GM19372 (cell line): ENCODE measurements around the gene KRTAP10-6.
"Not testable (repeated sequence)": the region's sequence is repeated elsewhere in the genome, so short reads cannot be mapped to it uniquely, and the experiment has no call there.

Experiments
- ATAC-seq: cut with Tn5 transposase; IDR thresholded peaks from one replicate; pipeline ENCODE4 v1.9.1; 2021; ENCODE audit warnings: mild to moderate bottlenecking, low read depth, moderate library complexity; ENCODE audit not compliant: unreplicated experiment

KRTAP10-6 gene

DNA sequence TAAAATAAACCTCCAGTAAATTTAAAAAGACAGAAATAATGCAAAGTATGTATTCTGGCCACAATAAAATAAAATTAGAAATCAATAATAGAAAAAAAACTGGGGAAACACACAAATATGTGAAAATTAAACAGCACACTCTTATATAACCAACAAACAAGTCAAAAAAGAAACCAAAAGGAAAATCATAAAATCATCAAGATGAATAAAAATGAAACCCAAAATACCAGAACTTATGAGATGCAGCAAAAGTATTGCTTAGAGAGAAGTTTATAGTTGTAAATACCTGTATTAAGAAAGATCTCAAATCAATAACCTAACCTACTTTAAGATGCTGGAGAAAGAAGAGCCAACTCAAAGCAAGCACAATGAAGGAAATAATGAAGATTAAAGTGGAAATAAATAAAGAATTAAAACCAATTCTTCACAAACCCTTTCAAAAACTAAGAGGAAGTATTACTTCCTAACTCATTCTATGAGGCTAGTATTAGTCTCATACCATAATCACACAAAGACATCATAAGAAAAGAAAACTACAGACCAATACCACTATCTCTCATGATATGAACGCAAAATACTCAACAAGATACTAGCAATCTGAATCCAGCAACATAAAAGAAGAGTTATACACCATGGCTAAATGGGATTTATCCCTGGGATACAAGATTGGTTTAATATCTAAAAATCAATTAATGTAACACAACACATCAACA is 27.3 kb downstream of the KRTAP10-6 start:
- ATAC-seq = no peak

- no peak for ATAC-seq
These were observed 28.2 kb downstream of the KRTAP10-6 start for GRCh38 chr21:44564099-44564498.

GRCh38 chr21:44558695-44559094 is 33.6 kb downstream of the KRTAP10-6 start, which contains the start of gene KRTAP10-3:
KRTAP10-3 (minus strand) TSS chr21:44558795; CDS start chr21:44558715, 80 bp downstream.
- ATAC-seq = no peak

DNA sequence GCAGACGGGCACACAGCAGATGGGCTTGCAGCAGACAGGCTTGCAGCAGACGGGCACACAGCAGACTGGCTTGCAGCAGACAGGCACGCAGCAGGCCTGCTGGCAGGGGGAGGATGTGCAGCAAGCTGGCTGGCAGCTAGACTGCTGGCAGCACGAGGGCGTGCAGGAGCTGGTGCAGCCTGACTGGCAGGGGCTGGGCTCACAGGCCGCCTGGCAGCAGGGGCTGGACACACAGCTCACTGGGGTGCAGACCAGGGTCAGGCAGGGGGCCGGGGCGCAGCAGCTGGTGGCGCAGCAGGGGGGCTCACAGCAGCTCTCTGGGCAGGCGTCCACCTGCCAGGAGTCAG is 34.0 kb downstream of the KRTAP10-6 start:
- ATAC-seq = not testable (repeated sequence)

DNA sequence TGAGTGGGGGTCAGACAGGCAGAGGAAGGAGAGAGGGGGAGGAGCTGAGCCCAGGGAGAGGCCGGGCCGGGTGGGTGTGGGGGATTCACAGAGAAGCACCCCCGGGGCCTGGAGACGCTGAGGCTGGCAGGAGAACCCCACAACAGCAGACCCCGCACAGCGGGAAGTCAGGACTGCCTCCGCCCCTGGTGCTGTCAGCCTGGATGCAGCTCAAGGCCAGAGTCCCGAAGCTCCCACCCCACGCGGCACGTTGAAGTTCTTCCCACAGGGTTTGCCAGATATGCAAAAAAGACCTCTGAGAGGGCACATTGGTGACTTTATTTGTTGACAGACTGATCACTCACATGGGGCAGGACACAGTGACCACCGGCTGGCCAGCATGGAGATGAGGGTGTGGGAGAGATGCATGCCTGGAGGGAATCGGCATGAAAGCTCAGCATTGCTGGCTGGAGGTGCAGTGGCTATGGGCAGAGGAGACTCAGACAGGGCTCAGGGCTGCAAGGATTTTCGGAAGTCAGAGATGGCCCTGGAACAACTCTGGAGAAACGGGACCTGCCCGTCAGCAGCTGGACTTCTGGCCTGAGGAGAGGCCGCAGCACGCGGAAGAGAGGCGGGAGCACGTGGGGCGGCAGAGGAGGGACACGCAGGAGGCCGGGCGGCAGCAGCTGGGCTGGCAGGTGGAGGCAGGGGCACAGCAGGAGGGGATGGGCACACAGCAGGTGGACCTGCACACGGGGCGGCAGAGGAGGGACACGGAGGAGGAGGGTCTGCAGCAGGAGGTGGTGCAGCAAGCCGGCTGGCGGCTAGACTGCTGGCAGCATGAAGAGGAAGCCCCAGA is 34.6 kb downstream of the KRTAP10-6 start:
- no peak for ATAC-seq

DNA sequence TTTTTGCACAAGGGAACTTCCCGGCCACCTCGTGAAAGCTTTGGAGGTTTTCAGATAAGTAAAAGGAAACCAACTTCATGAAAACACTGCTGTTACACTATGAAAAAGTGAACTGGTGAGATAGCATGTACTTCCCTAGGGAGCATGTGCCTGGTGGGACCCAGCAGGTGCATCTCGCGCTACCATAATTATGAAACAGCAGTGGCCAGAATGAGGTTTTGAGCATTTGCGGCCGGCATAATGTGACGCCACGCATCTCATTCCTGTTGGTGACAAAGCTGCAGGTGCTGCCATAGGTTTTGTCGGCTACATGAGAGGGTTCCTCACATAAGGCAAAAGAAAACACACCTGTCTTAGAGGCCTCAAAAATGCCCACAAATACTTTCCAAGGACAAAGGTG is 35.4 kb downstream of the KRTAP10-6 start:
- no peak for ATAC-seq

DNA sequence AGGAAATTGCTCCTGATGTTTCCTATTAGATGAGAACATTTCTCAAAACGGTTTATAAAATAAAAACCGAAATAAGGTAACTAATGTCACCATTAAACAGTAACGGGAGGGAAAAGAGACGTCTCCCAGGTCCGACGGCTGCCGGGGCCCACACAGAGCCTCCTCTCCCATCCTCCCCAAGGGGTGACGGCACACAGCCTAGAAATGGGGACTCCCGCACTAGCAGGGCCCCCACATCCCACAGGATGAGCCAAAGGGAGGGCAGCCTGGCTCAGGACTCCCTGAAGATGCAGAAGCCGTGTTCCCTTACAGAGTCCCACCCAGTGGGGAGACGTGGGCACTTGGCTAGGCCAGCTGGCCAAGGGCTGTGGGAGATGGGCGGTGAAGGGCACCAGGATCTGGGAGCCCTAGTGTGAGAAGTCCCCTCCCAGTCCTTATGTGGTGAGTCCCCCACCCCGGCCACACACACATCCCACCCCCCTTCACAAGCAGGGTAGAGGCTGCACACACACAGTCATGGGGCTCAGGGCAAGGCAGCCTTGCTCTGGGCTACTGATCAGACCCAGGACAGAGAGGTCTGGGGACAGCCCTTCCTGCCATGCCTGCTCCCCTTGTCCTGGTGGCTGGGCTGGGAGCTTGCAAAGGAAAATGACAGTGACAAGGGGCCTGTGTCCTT is 37.0 kb downstream of the KRTAP10-6 start:
- ATAC-seq = no peak

- no peak for ATAC-seq
These were observed 39.6 kb downstream of the KRTAP10-6 start for GRCh38 chr21:44552681-44553080.

- ATAC-seq = no peak
These were observed 40.2 kb downstream of the KRTAP10-6 start for GRCh38 chr21:44552136-44552535.

DNA sequence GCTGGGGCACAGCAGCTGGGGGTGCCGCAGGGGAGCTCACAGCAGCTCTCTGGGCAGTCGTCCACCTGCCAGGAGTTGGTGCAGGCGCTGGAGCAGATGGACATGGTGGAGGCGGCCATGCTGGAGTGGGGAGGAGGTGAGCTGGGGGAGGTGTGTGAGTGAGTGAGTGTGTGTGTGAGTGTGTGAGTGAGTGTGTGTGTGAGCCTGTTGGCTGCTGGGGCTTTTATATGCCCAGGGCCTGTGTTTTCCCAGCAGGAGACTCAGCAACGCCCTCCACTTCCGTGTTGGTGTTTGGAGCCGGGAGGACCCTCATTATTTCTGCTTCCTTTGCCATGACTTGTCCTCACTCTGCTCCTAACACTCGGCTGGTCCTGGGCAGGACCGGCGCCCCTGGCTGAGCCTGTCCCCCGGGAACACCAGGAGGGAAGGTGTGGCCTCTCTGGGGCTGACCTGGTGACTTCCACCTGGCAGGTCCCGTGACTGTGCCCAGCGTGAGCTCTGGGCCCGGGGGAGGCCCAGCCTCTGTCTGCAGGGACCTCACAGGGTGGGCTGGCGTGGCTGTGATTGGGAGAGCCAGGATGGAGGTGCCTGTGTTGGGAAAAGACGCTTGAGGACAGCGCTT is 40.9 kb downstream of the KRTAP10-6 start, which contains the start of gene KRTAP10-2:
TSS of gene KRTAP10-2 (minus strand) at position 166 of the 622 bp plus-strand sequence. CDS start at position 119, 47 bp downstream.
- no peak for ATAC-seq

DNA sequence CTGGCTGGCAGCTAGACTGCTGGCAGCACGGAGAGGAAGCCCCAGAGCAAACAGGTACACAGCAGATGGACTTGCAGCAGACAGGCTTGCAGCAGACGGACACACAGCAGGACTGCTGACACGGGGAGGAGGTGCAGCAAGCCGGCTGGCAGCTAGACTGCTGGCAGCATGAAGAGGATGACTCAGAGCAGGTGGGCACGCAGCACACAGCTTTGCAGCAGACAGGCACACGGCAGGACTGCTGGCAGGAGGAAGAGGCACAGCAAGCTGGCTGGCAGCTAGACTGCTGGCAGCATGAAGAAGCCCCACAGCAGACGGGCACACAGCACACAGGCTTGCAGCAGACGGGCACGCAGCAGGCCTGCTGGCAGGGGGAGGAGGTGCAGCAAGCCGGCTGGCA is 41.5 kb downstream of the KRTAP10-6 start:
- ATAC-seq = no peak

DNA sequence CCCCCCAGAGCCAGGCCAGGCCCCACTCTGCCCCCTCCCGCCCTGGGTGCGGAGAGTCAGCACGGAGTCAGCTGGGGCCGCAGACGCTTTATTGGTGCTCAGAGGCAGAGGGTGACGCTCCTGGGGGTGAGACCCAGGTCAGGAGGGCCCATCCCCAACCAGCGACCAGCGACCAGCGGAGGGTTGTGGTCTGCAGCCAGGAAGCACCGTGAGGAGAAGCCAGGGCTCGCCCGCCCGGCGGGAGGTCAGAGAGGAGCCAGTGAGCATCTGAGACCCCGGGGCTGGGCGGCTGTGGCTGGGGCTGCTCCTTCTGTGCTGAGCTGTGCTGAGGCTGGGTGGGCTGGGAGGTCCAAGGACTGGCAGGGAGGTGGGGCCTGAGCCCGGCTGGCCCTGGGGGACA is 42.0 kb downstream of the KRTAP10-6 start:
- not testable (repeated sequence) for ATAC-seq

DNA sequence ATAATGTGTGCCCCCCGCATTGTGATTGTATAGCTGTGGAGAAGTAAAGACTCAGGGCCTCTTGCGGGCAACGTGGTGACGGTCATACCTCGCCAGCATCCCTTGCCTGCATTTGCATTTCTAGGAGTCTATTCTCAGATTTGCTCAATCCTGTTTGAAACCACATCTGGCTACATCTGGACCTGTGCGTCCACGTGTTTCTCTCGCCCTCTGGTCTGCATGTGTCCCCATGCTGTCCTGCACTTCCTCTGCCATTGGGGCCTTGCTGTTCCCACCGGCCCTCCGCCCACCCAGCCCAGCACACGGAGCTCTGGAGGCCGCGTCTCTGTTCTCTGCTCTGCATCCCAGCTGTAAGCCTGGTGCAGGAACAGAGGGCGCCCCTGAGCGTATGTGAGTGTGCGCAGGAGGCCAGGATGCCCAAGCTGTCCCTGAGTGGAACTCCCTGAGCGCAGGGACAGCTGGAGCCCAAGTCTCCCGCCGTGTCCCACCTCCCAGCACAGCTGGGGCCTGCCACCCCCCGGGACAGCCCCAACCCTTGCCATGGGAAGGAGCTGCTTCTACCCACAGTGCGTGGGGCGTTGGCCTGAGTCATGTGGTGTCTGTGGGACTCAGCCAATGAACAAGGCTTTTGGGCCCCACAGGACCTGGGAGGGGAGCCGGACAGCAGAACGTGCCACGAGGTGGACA is 42.6 kb downstream of the KRTAP10-6 start:
- no peak for ATAC-seq

- ATAC-seq = no peak
These were observed 43.4 kb downstream of the KRTAP10-6 start for GRCh38 chr21:44548922-44549321.

DNA sequence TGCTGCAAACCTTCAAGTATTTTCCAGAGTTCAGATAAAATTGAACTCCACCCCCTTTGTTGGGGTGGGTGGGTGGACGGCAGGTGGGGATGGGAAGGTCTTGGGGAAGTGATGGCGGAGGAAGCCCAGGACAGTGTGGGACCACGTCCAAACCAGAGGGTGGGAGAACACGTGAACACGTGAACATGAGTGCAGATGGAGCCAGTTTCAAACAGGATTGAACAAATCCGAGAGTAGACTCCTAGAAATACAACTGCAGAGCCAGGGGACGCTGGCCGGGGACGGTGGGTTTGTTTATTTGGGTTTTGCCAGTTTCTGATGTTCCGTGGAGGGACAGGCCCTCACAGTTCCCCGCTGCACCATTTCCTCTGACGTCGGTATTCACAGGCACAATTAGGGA is 43.9 kb downstream of the KRTAP10-6 start:
- ATAC-seq = no peak

DNA sequence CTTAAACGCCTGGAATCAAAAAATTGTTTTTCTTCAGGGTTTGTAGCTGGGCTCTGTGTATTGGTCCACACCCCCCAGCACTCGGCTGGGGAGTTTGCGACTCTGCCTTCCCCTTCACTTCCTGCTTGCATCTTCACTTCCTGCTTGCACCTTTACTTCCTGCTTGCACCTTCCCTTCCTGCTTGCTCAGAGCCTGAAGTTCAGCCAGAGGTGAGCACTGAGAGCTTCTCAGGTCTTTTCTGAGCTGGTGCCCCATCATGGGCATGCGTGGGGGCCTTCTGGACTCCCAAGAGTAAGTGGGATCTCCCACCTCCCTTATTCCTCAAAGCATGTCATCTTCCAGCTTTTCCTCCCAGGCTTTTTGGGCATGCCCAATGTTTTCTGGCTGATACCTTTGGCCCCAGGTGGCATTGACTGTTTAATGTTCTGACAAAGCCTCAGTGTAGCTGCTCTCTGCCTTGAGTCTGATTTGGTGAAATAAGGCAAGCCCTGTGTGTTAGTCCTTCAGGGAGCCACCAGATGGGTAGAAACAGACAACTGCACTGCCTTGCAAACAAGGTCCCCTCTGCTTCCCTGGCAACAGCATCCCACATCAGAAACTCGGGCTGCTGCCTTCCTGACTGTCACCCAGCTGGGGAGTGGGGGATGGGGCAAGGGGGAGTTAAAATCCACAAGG is 44.5 kb downstream of the KRTAP10-6 start:
- no peak for ATAC-seq

DNA sequence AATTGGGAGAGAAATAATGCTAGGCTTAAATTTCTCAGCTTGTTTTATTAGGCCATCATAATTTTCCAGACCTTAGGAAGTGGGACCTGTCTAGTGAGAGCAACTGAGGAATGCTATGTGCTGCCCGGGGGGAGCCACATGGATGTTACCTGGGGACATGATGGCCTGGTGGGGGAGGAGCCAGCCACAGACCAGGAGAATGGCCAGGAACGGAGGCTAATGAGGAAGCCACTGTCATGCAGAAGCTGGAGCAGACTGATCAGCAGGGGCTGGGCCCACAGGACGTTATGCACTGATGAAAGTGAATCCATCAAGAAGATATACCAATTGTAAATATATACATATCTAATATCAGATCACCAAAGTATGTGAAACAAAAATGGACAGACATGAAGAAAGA is 47.7 kb downstream of the KRTAP10-6 start:
- no peak for ATAC-seq

DNA sequence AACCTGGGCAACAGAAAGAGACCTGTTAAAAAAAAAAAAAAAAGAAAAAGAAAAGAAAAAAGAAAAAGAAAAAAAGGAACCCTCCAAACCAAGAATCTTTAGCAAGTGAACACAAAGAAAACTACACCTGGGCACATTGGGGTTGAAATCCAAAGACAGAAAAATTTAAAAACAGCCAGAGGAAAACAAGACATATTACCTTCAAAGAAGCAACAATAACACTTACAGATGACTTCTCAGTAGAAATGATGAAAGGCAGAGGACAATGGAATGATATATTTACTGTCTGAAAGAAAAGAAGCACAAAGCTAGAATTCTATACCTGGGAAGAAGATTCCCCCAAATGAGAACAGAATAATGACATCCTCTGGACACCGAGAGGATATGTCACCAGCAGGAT is 49.6 kb downstream of the KRTAP10-6 start:
- no peak for ATAC-seq
